Ecto neural progenitor cell (in vitro differentiated cells): ENCODE results near the gene ZDHHC8.
A peak's percentile ranks its signal among the peaks of the same experiment; 100 is the strongest.

Experiments used
- DNase-seq: peaks from one replicate; pipeline ENCODE4 v3.0.0-alpha.2; 2018; ENCODE audit warnings: low spot score

ZDHHC8 gene

DNA sequence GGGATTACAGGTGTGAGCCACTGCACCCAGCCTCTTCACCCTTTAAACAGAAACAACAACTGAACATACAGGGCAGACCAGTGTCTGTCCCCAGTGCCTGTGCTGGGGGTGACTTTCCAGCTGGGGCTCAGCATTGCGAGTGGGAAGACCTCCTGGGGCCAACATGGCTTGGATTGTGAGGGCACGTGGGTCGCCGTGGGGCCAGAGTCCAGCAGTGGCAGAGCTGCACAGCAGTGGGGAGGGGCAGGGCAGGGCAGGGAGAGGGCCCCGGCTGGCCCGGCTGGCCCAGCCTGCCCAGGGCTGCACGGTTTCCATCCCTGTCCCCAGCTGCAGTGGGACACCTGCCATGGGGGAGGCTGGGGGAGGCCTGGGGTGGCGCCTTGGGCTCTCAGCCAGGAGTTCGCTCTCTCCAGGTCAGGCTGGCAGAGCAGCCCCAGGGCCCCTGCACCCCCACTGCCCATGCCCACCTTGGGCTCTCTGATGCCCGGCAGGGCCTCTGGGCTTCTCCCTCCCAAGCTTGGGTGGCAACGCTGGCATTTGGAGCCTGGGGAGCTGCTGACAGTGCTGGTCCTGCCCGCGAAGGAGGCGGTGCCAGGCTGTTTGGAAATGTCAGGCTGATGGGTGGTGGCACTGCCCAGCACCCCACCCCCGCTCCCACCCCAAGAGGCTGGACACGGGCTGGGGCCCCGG lies 49.7 kb downstream of the ZDHHC8 start:
- DNase-seq, result no peak

DNA sequence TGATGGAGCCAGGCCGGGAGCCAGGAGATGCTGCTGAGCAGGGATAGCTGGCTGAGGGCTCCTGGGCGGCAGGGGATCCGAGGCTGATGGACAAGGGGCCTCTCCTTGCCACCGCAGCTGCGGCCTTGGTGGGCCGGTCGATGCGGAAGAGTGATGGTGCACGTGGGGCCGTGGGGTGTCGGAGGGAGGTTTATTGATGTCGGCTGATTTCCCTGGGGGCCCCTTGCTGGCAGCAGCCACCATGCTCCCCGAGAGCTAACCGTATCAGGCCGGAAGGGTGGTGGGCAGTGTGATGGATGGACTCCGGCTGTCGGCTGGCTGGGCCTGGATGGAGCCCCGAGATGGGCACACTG lies 50.3 kb downstream of the ZDHHC8 start:
- no peak for DNase-seq

DNA sequence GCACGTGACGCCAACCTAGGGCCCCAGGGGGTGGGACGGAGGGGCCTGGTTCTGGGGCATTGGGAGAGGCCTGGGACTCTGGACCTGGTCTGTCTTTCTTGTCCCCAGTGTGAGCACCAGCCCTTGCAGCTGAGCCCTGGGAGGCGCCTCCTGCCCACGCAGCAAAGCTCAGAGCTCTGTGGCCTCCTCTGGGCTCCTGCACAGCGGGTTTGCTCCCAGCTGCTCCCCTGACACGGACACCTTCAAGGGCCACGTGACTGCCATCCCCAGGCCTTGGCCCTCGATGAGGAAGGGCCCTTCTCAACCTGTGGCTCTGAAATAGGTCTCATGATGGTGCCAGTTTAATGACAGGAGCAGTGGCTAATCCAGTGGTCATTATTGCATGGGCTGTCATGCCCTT lies 50.8 kb downstream of the ZDHHC8 start:
- no peak for DNase-seq

DNA sequence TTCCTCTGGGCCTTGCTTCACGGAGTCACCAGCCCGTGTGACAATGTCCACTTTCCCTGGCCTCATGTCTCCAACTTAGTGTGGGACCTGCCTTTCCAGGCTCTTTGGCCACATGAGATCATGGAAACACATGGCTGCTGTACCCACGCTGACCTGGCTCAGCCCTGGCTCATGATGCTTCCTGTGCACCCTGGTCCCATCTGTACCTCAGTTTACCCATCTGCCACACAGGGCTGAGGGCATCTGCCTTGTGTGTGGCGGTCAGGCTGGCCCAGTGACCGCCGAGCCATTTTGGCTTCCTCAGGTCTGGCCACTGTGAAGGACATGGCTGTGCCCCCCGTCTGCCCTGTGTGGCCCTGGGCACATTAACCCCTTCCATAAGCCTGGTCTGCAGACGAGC lies 51.5 kb downstream of the ZDHHC8 start:
- no peak for DNase-seq

GRCh38 chr22:20183823-20184222 lies 52.2 kb downstream of the ZDHHC8 start:
- DNase-seq, result no peak

DNA sequence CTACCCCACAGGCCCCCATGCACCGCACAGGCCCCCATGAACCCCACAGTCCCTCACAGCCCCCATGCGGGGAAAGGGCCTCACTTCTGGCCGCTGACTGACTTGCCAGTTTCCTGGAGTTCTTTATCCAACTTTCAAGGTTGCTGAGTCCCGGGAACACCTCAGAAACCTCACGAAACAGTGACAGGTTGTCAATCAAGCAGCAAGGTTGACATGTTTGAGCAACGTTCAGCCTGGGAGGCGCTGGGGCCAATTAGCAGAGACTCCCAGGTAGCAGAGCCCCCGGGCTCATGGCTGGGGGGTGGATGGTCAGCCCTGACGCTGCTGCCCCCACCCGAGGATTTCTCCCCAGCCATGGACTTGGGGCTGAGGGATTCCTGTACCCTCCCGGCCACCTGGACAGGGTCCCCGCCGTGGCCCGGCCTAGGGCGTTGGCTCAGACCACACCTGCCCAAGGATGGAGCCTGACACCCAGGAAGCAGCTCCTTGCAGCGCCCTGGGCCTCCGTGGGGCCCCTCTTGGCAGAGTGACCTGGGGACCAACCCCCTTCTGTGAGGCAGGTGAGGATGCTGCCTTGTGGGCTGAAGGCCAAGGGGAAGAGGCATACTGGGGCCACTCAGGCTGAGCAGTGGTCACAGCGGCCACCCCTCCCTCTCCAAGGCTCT lies 53.0 kb downstream of the ZDHHC8 start:
- no peak for DNase-seq

- DNase-seq, result no peak
Observed at GRCh38 chr22:20185750-20186149, 54.1 kb downstream of the ZDHHC8 start.

DNA sequence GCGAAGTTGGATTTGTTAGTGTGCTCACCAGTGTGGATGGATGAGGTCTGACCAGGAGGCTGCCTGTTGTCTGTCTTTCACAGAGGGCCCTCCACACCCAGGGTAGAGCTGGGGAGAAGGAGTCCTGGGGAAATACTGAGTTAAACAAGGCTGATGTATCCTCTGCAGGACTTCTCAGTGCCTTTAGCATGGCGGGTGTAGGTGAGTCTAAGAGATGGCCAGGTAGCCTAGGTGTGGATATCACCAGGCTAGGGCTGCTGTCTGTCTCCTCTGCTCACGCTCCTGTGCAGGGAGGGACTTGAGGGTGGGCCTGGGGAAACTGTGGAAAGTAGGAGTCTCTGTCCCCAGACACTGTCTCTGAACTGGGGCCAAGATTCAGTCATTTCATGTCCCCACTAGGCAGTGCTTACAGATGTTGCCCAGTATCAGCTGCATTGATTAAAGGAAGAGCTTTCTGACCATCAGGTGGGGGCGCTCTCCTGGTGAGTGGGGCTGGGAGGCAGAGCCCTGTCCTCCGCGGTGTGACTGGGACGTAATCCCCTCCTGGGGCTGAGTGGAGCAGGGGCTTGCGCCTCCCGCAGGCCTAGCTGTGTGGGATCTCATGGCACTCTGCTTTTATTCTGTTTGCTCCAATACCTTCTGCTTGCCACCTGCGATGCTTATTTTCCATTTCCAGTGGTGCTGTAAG lies 54.7 kb downstream of the ZDHHC8 start:
- peak; percentile 80 for DNase-seq

- no peak for DNase-seq
Observed at GRCh38 chr22:20186871-20187546, 55.4 kb downstream of the ZDHHC8 start.

DNA sequence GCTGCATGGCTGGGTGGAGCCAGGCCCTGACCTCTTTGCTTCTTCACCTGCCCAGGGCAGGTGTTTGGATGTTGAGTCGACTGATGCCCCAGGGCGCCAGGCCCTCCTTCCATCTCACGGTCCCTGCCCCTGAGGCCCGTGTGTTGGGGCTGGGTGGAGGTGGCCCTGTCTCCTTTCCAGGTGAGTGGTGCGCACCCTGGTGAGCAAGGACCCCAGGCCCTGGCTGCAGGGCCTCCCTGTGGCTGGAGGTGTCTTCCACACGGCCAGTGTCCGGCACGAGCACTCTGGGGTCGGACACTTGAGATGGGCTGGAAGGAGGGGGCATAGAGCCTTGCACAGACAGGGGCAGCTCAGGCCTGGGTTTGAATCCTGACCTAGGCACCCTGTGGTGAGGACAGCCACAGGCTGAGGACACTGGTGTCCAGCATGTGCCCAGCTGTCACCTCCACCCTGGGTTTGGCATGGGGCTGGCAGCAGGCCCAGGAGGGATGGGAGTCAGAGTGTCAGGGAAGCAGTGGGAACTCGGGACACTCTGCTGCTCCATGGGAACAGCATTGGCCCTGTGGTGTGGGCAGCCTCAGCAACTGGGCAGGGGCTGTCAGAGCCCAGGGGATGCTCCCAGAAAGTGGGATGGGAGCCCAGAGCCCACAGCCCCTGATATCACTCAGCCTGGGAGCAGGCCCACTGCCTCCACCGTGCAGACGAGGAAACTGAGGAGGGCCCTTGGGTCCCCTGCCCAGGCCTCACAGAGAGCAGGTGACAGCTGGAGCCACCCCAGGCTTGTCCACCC lies 56.4 kb downstream of the ZDHHC8 start:
- DNase-seq, result no peak

- no peak for DNase-seq
Observed at GRCh38 chr22:20188567-20188877, 56.9 kb downstream of the ZDHHC8 start.

DNA sequence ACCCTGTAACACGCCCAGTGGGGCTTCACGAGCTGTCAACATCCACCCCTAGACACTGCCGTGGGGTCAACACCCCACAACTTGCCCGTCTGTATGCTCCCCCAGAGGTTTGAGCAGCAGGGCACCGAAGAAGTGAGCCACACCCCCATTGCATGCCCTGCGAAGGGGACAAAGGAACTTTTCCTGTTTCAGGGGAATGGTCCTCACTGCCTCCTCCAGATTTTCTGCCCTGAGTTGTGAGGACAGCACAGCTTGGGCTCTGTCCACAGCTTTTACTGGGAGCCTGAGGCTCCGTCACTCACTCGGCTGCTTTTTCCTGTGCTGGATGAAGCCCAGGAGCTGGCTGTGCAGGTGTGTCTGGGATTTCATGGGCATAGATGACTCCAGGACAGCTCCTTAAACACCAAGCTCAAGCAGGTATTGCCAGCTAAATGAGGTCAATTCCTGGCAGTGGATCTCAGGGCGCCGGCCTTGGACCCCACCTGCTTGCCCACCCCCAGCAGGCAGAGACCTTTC lies 59.5 kb downstream of the ZDHHC8 start:
- DNase-seq, result no peak

GRCh38 chr22:20191803-20192202 lies 60.2 kb downstream of the ZDHHC8 start:
- no peak for DNase-seq

GRCh38 chr22:20192293-20192971 lies 60.8 kb downstream of the ZDHHC8 start:
- no peak for DNase-seq

GRCh38 chr22:20192972-20193760 lies 61.6 kb downstream of the ZDHHC8 start:
- DNase-seq, result no peak

DNA sequence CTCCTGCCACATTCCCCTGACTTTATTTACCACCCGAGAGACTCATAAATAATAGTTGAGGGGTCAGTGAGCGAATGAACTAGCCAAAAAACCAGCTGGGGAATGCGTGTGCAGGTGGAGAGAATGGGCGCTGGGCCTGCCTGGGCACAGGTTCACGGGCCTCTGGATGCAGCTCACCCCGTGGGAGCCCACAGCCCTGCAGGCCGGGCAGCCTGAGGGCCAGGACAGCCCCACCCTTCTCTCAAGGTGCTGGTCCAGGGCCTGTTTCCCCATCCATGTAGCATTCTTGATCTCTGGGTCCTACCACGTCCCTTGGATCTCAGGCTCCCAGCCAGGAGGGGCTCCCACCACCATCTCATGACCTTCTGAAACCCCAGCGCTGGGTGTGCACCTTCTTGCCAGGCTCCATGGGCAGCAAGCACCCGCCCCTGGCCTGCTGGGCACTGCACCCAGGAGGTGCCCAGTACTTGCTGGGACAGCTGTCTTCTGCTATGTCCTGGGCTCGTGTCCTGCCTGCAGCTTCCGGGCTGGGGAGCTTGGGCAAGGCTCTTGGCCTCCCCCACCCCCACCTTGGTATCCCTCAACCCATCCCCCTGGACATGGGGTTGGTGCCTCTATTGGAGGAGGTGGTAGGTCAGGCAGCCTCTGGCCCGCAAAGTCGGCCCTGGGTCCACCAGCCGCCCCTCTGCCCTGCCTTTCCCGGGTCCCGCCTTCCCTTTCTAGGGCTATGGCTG lies 62.3 kb downstream of the ZDHHC8 start:
- DNase-seq, result no peak

DNA sequence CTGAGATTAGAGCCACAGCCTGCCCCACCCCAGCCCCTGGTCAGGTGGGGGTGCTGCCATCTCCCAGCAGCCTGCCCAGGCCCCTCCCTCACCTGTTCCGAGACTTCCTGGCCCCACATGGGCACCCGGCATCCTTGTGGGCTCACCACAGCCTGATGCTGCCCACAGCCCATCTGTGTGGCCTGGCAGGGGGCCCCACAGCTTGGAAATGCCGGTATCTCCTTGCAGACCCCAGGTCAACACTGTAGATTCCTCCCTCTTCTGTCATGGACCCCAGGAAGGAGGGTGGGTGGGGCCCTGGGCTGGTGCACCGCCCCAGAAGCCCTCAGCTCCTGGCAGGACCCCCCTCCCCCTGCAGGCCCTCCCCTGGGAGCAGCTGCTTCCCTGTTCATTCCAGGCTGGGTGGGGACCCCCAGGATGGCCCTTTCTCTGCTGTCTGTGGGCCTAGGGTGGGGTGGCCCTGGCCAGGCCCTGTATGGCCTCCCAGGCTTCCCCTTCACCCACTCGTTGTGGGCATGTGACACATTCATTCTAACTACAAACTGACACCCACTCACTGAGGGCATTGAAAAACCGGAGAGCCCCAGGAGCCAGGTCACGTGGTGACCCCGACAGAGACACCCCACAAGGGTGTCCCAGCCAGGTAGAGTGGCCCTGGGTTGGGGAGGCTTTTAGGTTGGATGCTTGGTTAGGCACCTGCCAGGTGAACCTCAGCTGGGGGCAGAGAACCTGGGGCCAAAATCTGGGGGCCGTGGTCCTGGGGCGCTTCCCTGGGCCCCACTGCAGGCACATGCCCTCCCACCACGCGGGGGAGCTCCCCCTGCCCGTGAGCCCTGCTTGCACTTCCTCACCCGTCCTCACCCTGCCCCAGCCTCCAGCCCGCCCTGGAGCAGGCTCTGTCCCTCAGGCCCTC lies 63.3 kb downstream of the ZDHHC8 start:
- no peak for DNase-seq

- no peak for DNase-seq
Observed at GRCh38 chr22:20196094-20196842, 64.7 kb downstream of the ZDHHC8 start.
